ENCODE measurements around the gene CFAP47.

GRCh38 chrX:36431819-36432218 is 512.3 kb downstream of the CFAP47 start:
- TF ChIP-seq MYC (IDR thresholded peaks at IDR 0.05; ENCODE audit: low read depth, low read length) = no peak
- no peak for TF ChIP-seq POLR2A (IDR thresholded peaks at IDR 0.05; ENCODE audit: extremely low read depth, insufficient read length)

Measured in NB4 (cell line).